ELR (cell line): ENCODE data around the gene FCER2.

Source experiments
- DNase-seq: peaks from one replicate; pipeline ENCODE4 v3.0.0-alpha.2; 2015; ENCODE audit warnings: low read depth

FCER2 gene

GRCh38 chr19:7732045-7732444 lies 30.1 kb upstream of the FCER2 start, which contains the start of gene CLEC4G:
Gene CLEC4G (minus strand): TSS chr19:7732110. CDS start chr19:7732102, 8 bp downstream.
- DNase-seq: no peak

- no peak for DNase-seq
Observed at GRCh38 chr19:7731615-7732014, 29.7 kb upstream of the FCER2 start.

DNA sequence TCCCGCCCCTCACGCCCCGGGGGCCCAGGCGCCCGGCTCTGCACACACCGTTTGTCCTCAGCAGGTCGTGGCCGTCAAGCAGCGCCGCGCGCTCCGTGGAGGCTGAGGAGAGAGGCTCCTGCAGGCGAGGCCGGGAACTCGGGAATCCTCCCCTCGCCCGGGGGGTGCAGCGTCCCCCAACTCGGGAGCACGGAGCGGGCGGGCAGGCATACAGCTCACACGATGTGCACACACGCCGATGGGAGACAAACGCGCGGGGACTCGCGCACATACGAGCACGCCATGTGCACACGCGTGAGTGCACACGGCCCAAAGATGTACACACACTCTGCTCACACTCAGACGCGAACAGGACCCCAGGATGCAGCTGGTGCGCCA lies 29.3 kb upstream of the FCER2 start:
- no peak for DNase-seq

DNA sequence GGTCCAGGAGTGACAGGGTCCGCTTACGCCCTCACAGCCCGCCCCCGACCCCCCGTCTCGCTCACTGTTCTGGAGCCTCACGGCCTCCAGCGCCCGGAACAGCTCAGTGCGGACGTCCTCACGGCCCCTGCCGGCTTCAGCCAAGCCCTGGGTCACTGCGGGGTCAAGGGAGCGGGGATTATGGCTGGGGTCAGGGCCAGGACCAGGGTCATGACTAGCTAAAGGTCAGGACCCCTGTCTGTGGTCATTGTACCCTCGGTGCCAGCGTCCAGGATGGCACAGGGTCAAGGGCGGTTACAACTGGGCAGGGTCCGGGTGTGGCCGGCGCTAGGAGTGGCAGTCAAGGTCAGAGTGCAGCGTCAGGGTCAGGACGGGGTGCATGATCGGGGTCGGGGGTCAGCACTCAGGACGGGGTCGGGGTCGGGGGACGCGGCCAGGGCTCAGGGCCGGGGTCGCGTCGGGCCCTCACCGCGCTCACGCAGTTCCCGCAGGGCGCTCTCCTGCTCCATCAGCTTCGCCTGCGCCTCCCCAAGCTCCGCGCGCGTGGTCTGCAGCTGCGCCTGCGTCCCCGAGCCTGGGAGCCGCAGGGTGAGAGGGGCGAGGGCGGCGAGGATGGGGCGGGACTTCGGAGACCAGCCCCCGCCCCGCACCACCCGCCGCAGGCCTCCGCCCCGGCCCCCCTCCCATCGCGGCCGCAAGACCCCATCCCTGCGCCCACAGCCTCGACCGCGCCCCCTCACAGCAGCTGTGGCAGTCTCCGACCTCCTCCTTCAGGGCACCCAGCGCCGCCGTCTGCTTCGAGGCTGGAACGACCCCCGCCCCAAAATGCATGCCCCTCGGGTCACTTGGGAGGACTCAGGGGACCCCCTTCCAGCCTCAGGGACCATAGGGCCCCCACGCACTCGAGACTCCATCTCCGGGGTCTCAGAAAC lies 28.6 kb upstream of the FCER2 start:
- DNase-seq: no peak

GRCh38 chr19:7729831-7730285 lies 27.9 kb upstream of the FCER2 start:
- no peak for DNase-seq

GRCh38 chr19:7729211-7729610 lies 27.3 kb upstream of the FCER2 start:
- DNase-seq: no peak

DNA sequence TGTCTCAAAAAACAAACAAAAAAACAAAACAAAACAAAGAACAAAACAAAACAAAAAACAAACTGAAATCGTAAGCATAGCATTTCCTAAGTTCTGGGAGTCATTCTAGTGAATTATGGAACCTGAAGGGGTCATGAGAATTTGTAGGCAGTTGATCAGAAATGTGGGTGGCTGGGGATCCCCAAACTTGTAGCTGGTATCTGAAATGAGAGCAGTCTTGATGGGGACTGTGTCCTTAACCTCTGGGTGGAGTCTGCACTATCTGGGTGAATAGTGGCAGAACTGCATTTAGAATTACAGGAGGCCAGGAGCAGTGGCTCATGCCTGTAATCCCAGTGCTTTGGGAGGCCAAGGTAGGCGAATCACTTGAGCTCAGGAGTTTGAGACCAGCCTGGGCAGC lies 23.9 kb upstream of the FCER2 start:
- no peak for DNase-seq

DNA sequence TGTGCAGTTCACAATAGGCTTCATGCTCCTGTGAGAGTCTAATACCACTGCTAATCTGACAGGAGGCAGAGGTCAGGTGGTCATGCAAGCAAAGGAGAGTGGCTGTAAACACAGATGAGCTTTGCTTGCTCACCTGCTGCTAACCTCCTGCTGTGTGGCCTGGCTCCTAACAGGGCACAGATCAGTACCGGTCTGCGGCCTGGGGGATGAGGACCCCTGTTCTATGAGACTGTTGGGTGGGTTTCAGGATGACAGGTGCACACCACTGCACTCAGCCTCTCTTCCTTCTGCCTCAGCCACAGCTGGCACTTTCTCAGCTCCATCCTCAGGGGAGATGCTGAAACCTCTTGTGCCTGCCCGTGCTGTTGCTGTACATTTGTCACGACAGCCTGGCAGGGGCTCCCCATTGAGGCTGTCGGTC lies 20.3 kb upstream of the FCER2 start:
- no peak for DNase-seq

DNA sequence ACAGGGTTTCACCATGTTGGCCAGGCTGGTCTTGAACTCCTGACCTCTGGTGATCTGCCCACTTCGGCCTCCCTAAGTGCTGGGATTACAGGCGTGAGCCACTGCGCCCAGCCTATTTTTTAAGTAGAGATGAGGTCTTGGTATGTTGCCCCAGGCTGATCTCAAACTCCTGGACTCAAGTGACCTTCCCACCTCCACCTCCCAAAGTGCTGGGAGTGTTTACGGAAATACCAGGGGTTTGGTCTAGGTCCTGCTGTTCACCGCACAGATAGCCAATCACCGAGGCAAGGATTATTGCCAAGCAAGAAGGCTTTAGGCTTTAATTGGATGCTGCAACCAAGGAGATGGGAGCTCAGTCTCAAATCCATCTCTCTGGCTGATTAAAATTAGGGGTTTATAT lies 18.4 kb upstream of the FCER2 start:
- no peak for DNase-seq

DNA sequence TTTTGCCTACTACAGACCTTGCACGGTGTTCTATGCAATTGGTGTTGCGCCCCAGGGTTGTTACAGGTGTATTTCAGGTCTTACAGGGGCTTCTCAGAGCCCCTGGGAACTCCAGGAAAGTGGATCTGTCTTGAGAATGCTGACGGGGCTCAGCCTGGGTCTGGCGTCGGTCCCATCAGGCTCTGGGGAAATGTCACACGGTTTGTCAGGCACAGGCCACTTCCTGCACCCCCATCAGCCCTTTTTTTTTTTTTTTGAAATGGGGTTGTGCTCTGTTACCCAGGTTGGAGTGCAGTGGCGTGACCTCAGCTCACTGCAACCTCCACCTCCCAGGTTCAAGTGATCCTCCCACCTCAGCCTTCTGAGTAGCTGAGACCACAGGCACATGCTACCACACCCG lies 16.7 kb upstream of the FCER2 start:
- no peak for DNase-seq

DNA sequence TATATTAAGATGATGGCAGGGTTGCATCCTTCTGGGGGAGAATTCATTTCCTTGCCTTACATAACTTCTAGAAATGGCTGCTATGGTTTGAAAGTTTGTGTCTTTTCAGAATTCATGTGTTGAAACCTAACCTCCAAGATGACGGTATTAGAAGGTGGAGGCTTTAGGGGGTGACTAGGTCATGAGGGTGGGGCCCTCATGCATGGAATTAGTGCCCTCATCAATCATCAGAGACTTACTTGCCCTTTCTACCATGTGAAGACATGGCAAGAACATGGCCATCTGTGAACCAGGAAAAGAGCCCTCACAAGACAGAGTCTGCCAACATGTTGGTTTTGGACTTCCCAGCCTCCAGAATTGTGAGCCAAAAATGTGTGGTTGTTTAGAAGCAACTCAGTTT lies 14.8 kb upstream of the FCER2 start:
- DNase-seq: no peak

- no peak for DNase-seq
Observed at GRCh38 chr19:7715671-7716070, 13.7 kb upstream of the FCER2 start.

DNA sequence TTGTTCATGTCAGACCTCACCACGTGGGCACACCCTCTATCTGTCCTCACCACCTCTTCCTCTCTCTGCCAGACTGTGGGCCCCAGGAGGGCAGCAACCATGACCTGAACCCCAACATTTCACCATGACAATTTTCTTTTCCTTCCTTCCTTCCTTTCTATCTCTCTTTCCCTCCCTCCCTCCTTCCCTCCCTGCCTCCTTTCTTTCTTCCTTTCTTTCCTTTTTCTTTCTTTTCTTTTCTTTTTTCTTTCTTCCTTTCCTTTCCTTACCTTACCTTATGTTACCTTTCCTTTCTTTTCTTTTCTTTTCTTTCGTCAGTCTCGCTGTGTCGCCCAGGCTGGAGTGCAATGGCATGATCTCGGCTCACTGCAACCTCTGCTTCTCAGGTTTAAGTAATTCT lies 8.7 kb upstream of the FCER2 start:
- DNase-seq: no peak

DNA sequence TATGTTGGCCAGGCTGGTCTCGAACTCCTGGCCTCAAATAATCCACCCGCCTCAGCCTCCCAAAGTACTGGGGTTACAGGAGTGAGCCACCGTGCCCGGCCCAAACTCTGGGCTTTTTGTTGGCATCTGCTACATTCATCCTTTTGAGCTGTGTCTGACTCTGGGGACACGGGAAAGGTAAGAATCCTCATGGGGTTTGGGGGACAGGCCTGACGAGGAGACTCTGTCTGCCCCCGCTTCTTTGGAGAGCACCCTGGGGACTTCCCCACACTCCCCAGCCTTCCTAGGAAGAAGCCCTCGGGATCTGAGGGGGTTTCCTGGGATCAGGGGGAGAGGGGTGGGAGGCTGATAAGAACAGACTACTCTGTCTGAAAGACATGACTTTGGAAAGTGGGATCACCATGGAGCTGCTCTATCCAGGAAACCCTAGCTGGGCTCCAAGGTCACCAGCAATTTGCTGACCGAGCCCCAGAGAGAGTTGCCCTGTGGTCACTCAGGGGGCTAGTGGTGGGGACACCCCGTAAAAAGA lies 8.1 kb upstream of the FCER2 start:
- DNase-seq: no peak

DNA sequence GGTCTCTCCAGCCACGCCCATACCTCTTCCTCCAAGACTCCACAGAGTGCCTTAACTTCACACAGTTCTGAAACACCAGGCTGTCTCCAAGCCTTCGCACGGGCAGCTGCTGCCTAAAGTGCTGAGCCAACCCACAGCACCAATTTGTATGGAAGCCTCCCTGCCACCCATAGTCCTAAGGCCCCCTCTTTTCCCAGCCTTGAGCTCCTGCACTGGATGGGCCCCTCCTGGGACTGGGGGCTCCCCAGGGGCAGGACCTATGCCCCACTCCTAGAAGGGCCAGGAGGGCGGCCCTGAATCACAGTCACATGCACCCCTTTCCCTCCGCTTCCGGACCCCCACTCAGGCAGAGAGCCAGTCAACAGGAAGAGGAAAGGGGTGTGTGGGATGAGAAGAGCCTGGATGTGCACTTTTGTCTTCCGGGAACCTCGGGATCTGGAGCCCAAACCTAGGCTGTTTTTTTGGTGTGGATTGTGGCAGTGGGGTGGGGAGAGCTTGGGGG lies 5.1 kb upstream of the FCER2 start:
- DNase-seq: no peak

GRCh38 chr19:7706188-7706954 lies 4.4 kb upstream of the FCER2 start:
- DNase-seq: no peak

DNA sequence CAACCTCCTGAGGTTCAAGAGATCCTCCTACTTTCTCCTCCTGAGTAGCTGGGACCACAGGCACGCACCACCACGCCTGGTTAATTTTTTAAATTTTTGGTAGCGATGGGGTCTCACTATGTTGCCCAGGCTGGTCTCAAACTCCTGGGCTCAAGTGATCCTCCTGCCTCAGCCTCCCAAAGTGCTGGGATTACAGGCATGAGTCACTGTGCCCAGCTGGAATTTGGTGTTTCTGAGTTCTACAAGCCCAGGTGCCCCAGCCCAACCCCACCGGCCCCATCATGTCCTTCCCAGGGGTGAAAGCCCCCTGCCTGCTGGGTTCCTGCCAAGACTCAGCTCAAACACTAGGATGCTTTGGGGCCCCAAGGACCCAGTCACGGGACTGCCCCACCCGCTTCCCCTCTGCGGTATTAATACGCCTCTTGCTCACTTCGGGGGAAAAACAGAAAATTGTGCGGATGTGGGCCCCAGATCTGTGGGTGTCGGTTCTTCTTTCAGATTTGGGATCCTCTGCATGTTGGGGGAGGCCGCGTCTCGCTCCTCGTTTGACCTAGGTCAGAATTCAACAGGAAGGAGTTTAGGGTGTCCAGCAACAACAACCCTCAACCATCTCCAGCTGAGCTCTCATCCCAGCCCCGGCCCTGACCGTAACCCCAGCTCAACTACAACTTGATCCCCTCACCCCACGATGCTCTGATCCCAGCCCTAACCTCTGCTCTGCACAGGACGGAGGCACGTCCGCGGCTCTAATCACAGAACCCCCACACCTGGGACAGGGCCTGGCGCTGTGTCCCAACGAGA lies 3.7 kb upstream of the FCER2 start:
- no peak for DNase-seq

- no peak for DNase-seq
Observed at GRCh38 chr19:7704280-7705060, 2.5 kb upstream of the FCER2 start.

DNA sequence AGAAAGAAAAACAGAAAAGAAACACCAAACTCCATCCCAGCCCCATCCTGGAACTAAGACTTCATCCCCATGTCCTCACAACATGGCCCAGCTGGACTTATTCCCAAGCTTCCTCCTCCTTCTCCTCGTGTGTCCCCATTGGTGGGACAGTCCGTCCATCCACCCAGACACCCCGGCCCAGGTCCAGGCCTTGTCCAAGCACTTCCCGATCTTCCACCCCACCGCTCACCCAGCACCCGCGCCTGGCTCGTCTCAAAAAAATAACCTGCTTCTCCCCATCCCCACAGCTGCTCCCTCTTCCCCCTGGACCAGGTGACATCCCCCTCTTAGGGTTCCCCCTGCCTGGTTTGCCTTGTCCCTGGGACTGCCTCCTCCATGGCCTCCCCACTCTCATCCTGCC lies 1.4 kb upstream of the FCER2 start:
- no peak for DNase-seq

DNA sequence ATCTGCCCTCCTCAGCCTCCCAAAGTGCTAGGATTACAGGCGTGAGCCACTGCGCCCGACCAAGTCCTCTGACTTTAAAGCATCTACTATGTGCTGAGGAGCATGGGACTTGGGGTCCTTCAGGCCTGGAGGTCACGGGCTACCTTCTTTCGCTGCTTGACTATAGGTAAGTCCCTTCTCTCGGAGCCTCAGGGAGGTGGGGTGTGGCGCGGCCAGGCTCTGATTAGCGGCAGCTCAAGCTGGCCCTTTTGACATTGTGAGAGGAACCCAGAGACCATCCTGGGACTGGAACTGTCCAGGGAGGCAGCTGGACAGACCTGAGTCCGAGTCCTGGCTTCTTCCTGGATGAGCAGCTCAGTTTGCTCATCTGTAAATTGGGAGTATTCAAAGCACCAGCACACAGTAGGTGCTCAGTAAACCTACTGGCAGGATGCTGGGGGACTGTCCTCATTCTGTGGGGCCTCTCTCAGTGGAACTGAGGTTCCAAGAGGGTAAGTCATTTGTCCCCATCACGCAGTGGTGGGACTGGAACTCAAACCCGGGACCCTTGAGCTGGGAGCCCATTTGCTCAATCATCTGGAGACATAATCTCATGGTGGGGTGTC lies 780 bp downstream of the FCER2 start:
- no peak for DNase-seq
